SIG-M5 treated with dmso at 0.1 percent for 504 hours (cell line): ENCODE data around the gene CYP4F11.
"Not testable (repeated sequence)": the region's sequence is repeated elsewhere in the genome, so short reads cannot be mapped to it uniquely, and the experiment has no call there.

Experiments used
- DNase-seq: peaks from one replicate; lab custom pipeline; 2025; ENCODE audit not compliant: unreplicated experiment; lab: John Stamatoyannopoulos, UW

Gene CYP4F11

DNA sequence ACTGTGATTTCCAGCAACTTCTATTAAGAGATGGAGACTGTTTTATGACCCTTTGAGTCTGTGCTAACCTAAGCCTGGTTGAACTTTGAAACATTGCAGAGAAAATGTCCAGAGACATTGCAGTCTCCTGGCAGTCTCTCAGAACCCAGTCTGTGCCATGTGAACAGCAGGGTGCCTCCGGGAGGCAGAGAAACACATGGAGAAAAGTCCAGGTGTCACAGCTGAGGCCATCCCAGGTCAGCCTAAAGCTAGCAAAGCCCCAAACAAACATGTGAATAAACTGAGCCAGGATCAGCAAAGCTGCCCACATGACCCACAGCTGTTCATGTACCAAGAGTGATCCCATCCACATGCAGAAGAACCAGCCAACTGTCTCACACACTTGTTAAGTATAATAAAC lies 7.8 kb downstream of the CYP4F11 start:
- DNase-seq = no peak

DNA sequence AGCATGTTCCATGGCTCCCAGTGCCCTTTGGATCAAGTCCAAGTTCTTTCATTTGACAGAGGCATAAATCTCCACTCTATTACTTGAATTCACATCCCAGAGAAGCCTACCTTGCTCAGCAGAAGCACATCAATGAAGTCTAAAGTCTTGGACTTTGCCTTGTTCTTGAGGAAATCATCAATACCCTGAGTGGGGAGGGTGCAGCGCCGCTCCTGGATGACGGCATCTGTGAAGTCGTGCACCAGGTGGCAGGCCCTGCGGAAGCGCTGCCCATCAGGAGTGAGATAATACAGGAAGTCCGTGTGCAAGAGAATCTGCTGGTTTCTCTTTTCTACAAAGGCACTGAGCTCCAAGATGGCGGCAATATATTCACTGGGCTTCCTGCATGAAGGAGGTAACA lies 10.6 kb downstream of the CYP4F11 start:
- DNase-seq = no peak

DNA sequence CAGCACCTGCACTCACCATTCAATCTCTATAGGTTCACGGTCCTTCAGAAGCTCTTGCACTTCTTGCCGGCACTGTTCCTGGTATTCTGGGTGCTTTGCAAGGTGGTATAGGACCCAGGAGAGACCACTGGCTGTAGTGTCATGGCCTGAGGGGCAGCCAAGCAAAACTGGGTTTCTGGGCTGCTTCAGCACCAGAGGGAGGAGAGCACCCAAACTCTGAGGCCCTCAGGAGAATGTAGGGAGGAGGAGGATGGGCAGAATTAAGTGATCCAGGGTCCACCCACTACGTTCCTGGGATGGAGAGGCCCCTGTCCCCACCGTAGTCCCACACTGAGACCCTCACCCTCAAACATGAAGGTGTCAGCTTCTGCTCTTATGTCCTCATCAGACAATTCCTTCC lies 12.3 kb downstream of the CYP4F11 start:
- no peak for DNase-seq

DNA sequence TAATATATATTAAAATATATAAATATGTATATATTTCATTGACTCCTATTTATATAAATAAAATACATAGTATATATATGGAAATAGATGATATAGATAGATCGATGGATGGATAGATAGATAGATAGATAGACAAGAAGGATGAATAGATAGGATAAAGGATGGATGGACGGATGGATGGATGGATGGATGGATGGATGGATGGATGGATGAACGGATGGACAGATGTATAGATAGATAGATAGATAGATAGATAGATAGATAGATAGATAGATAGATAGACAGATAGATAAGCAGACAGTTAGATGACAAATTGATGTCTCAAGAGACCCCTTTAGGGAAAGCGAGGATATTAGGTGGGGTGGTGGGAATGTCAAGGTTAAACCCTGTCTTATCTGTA lies 15.1 kb downstream of the CYP4F11 start:
- DNase-seq = no peak

DNA sequence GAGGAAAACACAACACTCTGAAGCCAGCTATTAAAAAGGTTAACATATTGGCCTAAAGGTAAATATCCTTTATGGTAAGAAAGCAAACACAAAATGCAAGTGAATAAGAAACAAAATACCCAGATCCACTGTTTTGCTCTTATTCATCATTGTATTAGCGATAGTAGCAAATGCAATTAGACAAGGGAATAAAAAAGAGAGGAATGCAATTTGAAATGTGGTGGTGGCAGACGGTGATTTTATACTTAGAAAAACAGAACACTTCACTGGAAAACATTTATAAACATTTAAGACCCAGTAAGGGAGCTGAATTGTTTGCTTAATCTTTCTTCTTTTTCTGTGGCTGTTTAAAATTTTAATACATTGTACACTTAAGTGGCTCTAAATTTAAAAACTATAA lies 19.2 kb downstream of the CYP4F11 start:
- no peak for DNase-seq

DNA sequence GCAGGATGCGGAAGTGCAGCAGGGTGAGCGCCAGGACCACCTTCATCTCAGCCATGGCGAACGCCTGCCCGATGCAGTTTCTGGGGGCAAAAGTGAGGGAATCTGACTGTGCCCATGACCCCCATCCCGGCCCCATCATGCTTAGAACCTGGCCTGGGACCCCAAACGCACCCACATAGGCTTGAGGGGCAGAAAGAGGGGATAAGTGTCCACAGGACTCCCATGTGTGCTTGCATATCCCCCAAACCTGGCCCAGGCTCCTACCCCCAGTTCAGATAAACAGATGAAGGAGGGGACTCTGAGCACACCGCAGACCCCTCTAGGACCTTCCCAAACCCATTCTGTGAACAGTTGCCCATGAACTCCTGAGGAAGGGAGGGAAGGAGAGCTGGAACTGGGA lies 20.5 kb downstream of the CYP4F11 start:
- DNase-seq = no peak

DNA sequence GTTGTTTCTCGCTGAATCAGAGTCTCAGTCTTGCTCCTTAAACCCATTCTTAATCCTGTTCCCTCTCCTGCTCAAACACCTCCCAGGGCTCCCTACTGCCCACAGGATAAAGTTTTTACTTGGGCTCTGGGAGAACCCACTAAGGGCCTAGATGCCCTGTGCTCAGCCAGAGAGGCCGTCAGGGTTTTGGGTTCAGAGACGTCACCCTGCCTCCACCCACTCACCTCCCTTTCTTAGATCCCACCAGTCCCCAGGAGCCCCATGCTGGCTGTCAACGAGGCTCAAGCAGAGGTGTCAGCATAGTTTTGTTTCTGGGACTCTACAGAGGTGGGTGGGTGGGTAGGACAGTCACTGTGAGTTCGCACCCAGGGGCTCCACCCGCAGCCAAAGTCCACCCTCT lies 20.9 kb downstream of the CYP4F11 start:
- no peak for DNase-seq

DNA sequence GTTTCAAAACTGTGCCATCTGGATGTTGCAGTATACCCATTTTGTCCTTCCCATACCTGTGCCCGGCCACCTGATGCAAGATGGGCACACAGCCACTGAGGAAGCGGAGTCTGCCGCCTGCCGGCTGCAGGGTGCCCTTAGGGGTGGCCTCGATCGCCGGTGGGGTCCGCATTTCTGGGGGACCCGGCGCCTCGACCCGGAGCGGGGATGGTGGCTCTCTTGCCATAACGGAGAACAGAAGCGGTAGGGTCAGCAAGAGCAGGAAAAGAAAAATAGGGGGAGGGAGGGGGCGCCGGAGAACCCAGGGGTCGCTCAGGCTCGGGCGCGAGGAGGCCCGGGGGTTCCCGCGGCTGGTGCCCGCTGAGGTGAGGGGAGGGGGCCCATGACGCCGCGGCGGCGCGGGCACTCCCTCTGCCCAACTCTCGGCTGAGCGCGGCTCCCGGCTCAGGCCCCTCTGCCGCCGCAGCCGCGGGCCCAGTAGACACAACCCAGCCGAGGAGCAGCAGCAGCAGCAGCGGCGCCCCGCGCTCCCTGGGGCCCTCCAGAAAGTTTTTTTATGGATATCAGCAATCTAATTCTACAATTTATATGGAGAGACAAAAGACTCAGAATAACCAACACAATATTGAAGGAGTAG lies 22.6 kb downstream of the CYP4F11 start:
- DNase-seq = no peak

DNA sequence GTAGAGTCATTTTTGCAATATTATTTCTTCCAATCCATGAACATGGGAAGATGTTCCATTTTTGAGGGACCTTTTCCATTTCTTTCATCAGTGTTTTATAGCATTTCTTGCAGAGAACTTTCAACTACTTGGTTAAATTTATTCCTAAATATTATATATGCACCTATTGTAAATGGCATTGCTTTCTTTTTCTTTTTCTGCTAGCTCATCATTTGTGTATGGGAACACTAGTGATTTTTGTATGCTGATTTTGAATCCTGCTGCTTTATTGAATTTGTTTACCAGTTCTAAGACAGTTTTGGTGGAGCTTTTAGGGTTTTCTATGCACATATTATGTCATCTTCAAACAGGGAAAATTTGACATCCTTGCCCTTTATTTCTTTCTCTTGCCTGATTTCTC lies 29.3 kb downstream of the CYP4F11 start:
- DNase-seq = no peak

DNA sequence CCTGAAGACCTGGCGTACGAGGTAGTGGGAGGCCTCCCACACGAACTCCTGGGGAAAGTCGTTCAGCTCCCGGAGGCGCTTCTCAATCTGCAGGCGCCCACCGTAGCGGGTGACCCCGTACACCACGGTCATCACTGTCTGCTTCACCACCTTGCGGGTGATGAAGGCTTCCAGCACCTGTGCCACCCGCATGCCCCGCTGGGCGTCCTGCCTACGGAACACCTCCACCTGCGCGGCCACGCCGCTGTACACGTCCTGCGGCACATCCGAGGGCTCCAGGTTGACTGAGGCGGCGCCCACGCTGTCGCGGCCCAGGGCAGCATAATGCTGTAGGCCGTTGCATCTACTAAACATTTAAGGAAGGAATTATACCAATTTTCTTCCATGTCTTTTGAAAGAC lies 31.4 kb downstream of the CYP4F11 start:
- not testable (repeated sequence) for DNase-seq

DNA sequence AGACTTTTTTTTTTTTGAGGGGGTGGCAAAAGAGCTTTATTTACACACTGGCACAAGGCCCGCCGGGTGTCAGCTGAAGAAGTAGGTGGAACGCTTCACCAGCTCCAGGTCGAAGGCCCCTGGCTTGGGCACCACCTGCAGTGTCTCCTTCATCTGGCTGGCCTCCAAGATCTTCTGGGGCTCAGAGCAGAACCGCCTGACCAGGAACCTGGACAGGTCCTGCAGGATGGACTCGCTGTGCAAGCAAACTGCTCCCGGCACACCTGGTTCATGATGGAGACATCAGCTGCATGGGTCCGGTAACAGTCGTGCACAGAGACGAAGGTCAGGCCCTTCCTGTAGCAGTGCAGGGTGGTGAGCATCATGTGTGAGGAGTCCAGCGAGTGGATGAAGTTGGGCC lies 32.1 kb downstream of the CYP4F11 start:
- no peak for DNase-seq

DNA sequence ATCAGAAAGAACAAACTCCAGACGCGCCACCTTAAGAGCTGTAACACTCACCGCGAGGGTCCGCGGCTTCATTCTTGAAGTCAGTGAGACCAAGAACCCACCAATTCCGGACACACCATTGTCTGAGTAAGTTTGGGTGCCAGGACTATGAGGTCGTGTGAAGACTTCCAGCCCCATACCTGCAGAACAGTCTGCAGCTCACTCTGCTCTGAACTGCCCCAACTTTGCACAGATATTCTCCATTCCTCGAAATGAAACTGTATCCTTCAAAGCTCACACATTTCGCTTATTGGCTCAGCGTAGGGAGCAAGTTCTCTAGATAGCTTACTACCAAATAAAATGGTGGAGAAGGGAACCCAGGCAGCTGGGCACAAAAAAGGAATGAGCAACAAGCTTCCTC lies 33.8 kb downstream of the CYP4F11 start:
- no peak for DNase-seq

DNA sequence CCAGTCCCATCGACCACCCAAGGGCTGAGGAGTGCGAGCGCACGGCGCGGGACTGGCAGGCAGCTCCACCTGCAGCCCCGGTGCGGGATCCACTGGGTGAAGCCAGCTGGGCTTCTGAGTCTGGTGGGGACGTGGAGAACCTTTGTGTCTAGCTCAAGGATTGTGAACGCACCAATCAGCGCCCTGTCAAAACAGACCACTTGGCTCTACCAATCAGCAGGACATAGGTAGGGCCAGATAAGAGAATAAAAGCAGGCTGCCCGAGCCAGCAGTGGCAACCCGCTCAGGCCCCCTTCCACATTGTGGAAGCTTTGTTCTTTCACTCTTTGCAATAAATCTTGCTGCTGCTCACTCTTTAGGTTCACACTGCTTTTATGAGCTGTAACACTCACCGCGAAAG lies 34.3 kb downstream of the CYP4F11 start:
- not testable (repeated sequence) for DNase-seq

DNA sequence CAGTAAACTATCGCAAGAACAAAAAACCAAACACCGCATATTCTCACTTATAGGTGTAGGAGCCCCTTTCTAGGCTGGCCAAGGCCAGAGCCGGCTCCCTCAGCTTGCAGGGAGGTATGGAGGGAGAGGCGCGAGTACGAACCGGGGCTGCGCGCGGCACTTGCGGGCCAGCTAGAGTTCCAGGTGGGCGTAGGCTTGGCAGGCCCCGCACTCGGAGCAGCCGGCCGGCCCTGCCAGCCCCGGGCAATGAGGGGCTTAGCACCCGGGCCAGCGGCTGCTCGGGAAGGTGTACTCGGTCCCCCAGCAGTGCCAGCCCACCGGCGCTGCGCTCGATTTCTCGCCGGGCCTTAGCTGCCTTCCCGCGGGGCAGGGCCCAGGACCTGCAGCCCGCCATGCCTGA lies 34.8 kb downstream of the CYP4F11 start:
- DNase-seq = not testable (repeated sequence)

DNA sequence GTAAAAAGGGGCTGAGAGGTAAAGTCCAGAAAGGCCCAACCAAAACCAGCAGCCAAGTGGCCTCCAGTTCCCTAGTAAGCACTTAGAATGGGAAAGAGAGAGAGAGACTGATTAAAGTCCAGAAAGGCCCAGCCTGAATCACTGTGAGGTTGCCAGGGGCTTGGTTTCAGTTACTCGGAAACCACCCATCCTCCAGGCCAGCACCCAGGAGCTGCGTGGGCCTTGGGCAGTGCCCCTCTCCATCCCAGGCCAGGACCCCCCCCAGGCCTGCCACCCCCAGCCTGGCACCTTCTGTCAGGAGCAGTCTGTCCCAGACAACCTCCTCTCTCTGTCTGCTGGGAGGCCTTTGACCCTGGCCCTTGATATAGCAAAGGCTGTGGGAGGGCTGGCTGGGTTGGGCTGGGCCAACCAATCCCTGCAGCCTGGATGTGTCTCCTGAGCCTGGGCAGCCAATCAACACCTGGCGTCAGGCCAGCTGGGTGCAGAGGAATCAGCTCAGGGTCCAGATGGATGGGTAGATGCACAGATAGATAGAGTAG lies 36.5 kb downstream of the CYP4F11 start, which contains the start of gene CYP4F2:
CYP4F2 (minus strand) TSS at position 337 of the 539 bp plus-strand sequence. CDS start 463 bp downstream, outside the sequence.
- DNase-seq = no peak

DNA sequence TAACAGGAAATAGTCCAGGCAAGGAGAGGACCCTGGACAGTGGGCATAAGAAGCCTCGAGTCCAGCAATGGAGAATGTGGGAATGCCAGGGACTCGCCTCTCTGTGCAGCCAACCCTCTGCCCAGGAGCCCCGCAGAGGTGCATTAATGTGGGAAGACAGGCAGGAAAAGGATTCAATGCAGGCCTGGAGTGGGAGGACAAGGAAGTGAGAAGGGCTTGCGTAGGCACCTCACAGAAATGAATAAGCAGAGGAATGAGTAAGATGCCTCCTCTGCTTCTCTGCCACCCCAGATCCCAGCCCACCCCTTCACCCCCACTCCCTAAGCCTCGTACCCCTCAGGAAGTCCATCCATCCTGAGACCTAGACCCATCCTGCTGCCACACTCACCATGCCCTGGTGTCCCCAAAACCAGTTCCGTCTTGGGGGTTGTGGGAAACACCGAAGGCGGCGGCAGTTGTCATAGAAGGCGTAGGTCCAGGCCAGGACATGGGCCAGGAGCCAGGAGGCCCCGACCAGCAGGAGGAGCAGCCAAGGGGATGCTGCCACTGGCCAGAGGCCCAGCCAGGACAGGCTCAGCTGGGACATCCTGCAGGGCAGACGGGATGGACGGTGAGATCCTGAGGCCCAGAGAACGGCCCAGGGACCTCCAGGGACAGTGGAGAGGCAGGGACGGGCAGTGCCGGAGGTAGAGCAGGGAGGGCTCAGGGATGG lies 37.1 kb downstream of the CYP4F11 start:
- DNase-seq = no peak

DNA sequence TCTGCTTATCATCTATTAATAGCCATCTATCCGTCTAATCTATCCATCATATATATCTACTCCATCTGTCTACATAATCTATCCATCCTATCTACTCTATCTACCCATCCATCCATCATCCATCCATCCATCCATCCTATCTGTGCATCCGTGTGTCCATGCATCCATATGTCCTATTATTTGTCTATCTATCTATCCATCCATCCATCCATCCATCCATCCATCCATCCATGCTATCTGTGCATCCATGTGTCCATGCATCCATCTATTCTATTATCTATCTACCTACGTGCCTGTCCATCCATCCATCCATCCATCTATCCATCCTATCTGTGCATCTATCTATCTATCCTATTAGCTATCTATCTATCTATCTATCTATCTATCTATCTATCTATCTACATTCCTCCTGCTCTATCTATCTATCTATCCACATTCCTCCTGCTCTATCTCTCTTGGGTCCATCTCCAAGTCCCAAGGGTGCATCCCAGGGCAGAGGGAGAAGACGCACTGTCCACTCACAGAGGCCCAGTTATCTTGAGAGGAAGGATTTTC lies 38.4 kb downstream of the CYP4F11 start:
- DNase-seq = no peak

DNA sequence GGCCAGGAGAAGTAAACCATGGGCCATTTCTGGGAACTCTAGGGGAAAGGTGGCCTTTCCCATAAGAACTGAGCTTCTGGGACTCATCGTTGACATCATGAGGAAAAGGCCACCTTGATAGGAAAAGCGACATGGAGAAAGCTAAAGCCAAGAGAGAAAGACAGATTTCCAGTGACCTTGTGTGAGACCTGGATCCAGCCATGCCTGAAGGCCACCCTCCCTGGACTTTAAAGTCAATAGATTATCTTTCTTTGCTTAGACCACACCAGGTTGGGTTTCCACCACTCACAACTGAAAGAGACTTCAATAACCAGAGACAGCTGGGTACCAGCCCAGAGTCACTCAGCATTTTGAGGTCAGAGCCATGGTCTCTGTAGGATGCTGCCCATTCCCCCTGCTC lies 40.0 kb downstream of the CYP4F11 start:
- DNase-seq = no peak

DNA sequence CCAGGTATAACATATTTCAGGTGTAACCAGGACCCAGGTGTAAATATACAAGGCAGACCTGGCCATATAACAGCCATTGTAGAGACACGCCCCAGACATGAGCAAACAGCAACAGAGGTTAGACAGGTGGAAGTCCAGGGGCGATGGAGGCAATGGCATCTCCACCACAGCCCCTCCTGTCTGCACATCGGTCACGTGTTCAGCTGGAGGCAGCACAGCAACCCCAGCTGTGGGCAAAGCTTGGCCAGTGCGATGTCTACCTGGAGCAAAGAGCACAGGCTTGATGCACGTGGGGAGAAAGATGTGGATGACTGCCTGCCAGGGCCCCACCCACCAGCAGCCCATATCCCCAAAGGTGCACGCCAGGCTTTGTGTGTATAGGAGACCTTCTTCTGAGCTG lies 40.9 kb downstream of the CYP4F11 start:
- no peak for DNase-seq

DNA sequence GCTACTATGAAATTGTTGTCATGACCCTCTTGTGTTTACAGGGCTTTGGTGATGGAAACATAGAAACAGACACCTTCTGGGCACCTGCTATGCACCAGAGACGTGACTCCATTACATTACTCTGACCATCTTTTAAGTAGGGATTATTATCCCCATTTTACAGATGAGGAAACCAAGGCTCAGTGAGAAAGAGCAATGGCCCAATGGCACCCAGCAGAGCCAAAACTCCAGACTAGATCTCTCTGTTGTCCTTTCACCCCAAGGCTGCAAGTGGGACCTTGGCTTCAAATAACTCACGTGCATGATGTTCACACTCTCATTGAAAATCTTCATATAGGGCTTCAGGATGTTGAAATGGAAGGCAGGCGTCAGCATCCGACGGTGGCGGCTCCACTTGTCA lies 42.3 kb downstream of the CYP4F11 start:
- DNase-seq = no peak

DNA sequence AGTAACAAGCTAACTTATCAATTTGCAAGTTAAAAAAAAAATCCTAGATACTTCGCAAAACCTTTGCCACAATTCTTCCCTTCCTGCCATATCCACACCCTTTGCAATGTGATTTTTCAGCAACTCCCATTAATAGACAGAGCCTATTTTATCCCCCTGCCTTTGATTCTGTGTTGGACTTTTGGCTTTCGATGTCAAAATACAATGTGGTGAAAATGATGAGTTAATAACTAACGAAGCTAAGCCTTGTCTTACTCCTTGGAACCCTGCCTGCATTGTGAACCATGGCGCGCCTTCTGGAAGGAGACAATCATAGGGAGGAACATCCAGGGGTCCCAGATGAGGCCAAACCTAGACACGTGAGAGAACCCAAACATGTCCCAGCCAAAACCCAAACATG lies 42.9 kb downstream of the CYP4F11 start:
- DNase-seq = no peak

DNA sequence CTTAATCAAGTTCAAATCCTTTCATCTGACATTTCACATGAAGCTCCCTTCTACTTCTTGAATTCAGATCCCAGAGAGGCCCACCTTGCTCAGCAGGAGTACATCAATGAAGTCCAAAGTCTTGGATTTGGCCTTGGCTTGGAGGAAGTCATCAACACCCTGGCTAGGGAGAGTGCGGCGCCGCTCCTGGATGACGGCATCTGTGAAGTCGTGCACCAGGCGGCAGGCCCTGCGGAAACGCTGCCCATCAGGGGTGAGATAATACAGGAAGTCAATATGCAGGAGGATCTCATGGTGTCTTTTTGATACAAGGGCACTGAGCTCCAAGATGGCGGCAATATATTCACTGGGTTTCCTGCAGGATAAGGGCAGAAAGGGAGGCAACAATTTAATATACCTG lies 45.0 kb downstream of the CYP4F11 start:
- not testable (repeated sequence) for DNase-seq
